Aorta (tissue), 5 donors: ENCODE results near the gene PMPCA. TPM values are rescaled to one million over a fixed set of nuclear protein-coding genes. Genes with fewer than 3 reads are reported as not detected.

Source experiments
- ATAC-seq: fragments of 200-7000 bp; cut with Tn5 transposase; one replicate; pipeline ENCODE4 v1.9.1; 2022; ENCODE audit warnings: moderate library complexity; ENCODE audit not compliant: low FRiP score
- DNase-seq, 2 donors: peaks; one replicate each; pipeline ENCODE4 v3.0.0-alpha.2; 2020
- H3K27ac ChIP-seq, 2 donors: one replicate each; pipeline ENCODE4 v1.5.1; 2013; ENCODE audit warnings: low read length in 2 of 2, mild to moderate bottlenecking in 2 of 2, moderate library complexity in 2 of 2, control low read depth in 1 of 2, inconsistent platforms in 1 of 2, low read depth in 1 of 2
- H3K27me3 ChIP-seq, 2 donors: one replicate each; pipeline ENCODE4 v1.6.1; 2013; ENCODE audit warnings: control low read depth in 1 of 2, low read length in 1 of 2, mild to moderate bottlenecking in 1 of 2, moderate library complexity in 1 of 2; ENCODE audit not compliant: insufficient read depth in 2 of 2, control insufficient read depth in 1 of 2
- H3K36me3 ChIP-seq, 2 donors: one replicate each; pipeline ENCODE4 v1.6.1; 2013; ENCODE audit warnings: control low read depth in 1 of 2, low read length in 1 of 2, mild to moderate bottlenecking in 1 of 2; ENCODE audit not compliant: insufficient read depth in 2 of 2, control insufficient read depth in 1 of 2
- H3K4me1 ChIP-seq, 2 donors: one replicate each; pipeline ENCODE4 v1.6.1; 2013; ENCODE audit warnings: low read length in 2 of 2, control low read depth in 1 of 2, mild to moderate bottlenecking in 1 of 2, moderate library complexity in 1 of 2; ENCODE audit not compliant: insufficient read depth in 2 of 2, control insufficient read depth in 1 of 2
- H3K4me3 ChIP-seq, 2 donors: one replicate each; pipeline ENCODE4 v1.5.1; 2013; ENCODE audit warnings: low read length in 2 of 2, control low read depth in 1 of 2, mild to moderate bottlenecking in 1 of 2
- H3K9me3 ChIP-seq: one replicate; pipeline ENCODE4 v1.6.1; 2013; ENCODE audit warnings: mild to moderate bottlenecking, low read length; ENCODE audit not compliant: control insufficient read depth
- WGBS, 2 donors: extraction: QIAGEN DNeasy Blood & Tissue Kit; methylation state at CpG; one replicate each; pipeline ENCODE4 v1.1.7; 2013; 5-methylcytosine and 5-hydroxymethylcytosine counted together
- intact Hi-C, 2 donors: fragments of 100-400 bp; cut with DNase I; formaldehyde crosslinking; loops; one replicate each; pipeline versions ENCODE4 v1.14.2 to v1.15.0; 2022
- polyA plus RNA-seq, 2 donors: library from polyadenylated mRNA; stranded (reverse); fragments of 200-250 nt; gene quantifications; one replicate each; pipeline ENCODE4 v1.2.3, GENCODE V29; 2013
- total RNA-seq, 2 donors: library from RNA; stranded (reverse); fragmentation: NEBNext Ultra II Directional; extraction: Animal tissue kit (Norgen Biotek cat#: 25700); gene quantifications; one replicate each; pipeline ENCODE4 v1.2.1, GENCODE V29; 2021
- donor health status: healthy with polysubstance abuse.
- donor health status: Bipolar disorder and iron deficiency.
- donor health status: DM: no; HTN: no; CAD: no.
- donor health status: DM: no; HTN: no; CAD: no.
- donor health status: DM: yes; HTN: yes; CAD: no.

PMPCA gene
- total and polyA plus RNA-seq, 4 donors, result 16.2 to 72.0 (median 35.0) TPM

DNA sequence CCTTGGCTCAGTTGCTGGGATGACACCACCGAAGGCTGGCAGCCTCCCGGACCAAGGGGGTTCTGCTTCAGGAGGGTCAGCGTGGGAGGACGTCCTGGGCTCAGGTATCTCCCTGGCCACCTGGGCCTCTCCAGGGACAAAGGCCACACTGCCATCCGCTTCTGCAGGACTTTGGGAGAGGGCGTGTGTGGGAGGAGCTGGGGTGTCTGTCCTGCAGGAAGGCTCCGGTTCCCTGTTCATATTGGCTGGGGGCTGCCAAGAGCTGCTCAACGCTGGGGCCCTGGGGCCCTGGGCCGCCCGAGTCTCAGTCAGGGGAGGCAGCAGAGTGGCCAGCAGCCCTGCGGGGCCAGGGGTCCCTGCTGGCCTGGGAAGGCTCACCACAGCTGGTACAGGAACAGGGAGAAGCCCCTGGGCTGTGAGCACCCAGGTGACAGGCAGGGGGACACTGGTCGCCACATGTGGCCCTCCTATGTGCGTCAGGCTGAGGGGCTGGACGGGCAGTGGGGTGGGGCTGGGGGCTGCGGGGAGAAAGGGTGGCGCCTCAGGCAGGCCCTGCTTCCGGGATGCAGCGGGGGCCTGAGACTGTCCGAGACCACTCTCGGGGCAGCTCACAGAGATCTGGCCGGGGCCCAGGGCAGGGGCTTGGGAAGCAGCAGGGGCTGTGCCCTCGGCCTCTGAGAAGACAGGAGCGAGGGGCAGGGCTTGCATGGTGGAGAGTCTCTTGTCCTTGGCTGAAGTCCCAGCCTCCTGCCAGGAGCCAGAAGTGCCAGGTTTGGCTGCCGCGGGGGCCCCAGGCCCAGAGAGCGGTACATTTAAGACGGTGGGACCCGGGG, 32.1 kb upstream of the PMPCA start:
- Histone ChIP-seq H3K9me3 (no peaks in the 10 kb centered on the region), H3K4me3 (no peak overlapping the region), H3K36me3 (peaks cover 0 to 4% of the 10 kb centered on the region in 2 donors), H3K27me3 (no peaks in the 10 kb centered on the region), H3K4me1 (no peaks in the 10 kb centered on the region), H3K27ac (no peak overlapping the region)
- intact Hi-C loops, result no loop called here
- no peak for DNase-seq
- 80 to 86% methylated on average over 25 to 28 of the region's 28 CpGs for WGBS, 2 donors
- no peak for ATAC-seq

DNA sequence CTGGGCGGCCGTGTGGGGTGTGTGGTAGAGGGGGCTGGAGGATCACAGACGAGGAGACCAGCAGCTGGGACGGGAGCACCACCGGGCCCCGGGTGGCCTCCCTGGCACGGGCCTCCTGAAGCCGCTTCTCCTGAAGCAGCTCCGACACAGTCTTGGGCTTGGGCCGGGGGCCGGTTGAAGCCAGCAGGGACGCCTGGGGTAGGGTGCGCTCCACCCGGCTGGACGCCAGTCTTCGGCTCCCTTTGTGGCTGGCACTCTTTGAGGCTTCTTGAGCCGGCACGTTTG, 31.5 kb upstream of the PMPCA start:
- no peaks in the 10 kb centered on the region for H3K4me1 ChIP-seq
- WGBS, 2 donors, result 84 to 87% methylated on average over 9 to 18 of the region's 18 CpGs
- H3K27ac ChIP-seq, result no peak overlapping the region
- no peaks in the 10 kb centered on the region for H3K9me3 ChIP-seq
- intact Hi-C loops, result no loop called here
- peaks cover 0 to 4% of the 10 kb centered on the region in 2 donors for H3K36me3 ChIP-seq
- DNase-seq (no peak), ATAC-seq (no peak)
- no peak overlapping the region for H3K4me3 ChIP-seq
- H3K27me3 ChIP-seq, result no peaks in the 10 kb centered on the region

DNA sequence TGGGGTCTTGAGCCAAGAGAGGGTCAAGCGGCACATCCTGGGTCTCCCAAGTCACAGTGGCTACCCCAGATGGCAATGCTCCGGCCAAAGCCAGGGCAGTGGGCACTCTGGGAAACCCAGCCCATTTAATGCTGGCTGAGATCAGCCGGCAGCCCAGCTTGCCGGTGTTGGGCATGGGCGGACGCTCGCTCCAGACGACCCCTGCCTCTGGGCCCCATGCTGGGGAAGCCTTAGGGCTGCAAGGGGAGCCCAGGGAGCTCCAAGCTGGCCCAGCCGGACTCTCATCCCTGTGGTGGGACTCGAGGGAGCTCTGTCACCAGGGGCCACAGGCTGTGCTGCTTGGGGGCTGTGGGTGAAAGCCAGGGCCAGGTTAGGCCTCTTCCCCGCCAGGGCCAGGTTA, 31.1 kb upstream of the PMPCA start:
- peaks cover 0 to 4% of the 10 kb centered on the region in 2 donors for H3K36me3 ChIP-seq
- H3K27ac ChIP-seq, result no peak overlapping the region
- DNase-seq (no peak), ATAC-seq (no peak)
- H3K4me1 ChIP-seq, result no peaks in the 10 kb centered on the region
- intact Hi-C loops, result no loop called here
- no peaks in the 10 kb centered on the region for H3K9me3 ChIP-seq
- no peak overlapping the region for H3K4me3 ChIP-seq
- no peaks in the 10 kb centered on the region for H3K27me3 ChIP-seq
- WGBS, 2 donors, result 91 to 92% methylated on average over 11 of the region's 11 CpGs

DNA sequence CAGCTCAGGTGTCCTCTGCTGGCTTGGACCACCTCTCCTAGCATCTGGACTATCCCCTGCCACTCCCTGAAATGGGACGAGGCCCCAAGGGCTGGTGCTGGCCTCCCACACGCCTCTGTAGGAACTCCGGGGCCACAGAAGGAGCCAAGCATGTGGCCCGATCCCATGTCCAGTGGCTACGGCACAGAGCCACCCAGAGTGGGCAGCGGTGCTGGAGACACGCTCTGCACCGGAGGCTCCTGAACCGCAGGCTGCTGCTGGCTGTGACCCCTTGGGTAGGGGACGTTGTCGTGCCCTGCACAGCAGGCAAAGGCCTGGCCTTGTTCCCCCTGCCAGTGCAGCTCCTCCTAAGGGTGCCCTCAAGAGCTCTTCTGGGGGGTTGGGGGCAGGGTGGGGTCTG, 30.6 kb upstream of the PMPCA start:
- H3K27ac ChIP-seq, result no peak overlapping the region
- no peak overlapping the region for H3K4me3 ChIP-seq
- H3K9me3 ChIP-seq, result no peaks in the 10 kb centered on the region
- no peaks in the 10 kb centered on the region for H3K4me1 ChIP-seq
- ATAC-seq (no peak), DNase-seq (no peak)
- no peaks in the 10 kb centered on the region for H3K27me3 ChIP-seq
- WGBS, 2 donors, result 91 to 97% methylated on average over 7 to 11 of the region's 11 CpGs
- intact Hi-C loops, result no loop called here
- peaks cover 0 to 4% of the 10 kb centered on the region in 2 donors for H3K36me3 ChIP-seq

DNA sequence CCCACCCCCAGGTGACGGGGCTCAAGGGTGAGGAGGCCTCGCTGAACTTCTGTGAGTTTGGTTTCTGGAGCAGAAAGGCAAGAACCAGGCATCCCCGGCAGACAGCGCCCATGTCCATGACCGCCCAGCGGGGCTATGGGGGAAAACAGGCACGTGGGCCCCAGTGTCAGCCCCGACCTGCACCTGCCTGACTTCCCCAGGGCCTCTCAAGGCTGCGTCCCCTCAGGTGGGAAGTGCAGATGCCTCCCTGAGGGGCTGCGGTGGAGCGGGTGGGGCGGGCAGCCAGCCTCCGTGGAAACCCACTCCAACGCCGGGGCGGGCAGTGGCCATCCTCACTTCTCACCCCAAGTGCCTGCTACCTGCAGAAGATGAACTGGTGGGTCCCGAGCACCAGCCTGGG, 30.1 kb upstream of the PMPCA start:
- H3K9me3 ChIP-seq, result no peaks in the 10 kb centered on the region
- H3K27me3 ChIP-seq, result no peaks in the 10 kb centered on the region
- no peak for ATAC-seq
- intact Hi-C loops, result no loop called here
- no peaks in the 10 kb centered on the region for H3K4me1 ChIP-seq
- H3K27ac ChIP-seq, result no peak overlapping the region
- WGBS, 2 donors, result 92 to 94% methylated on average over 17 of the region's 17 CpGs
- H3K36me3 ChIP-seq, result peaks cover 0 to 4% of the 10 kb centered on the region in 2 donors
- no peak for DNase-seq
- H3K4me3 ChIP-seq, result no peak overlapping the region

DNA sequence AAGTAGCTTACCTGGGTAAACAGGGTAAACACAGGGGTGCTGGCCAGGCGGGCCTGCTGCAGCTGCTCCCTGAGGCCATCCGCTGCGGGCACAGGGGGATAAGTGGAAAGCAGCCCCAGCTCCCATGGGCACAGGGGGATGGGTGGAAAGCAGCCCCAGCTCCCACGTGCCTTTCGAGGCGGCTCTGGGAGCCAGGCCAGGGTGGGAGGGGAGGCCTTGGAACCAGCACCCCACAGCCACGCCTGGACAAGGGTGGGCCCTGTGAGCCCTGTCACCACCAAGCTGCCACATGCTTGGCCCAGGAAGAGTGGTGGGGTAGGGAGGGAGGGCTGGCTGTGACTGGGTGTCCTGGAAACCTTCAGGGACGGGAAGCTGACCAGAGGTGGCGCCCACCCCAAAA, 29.1 kb upstream of the PMPCA start:
- intact Hi-C loops, result no loop called here
- 61 to 70% methylated on average over 9 of the region's 9 CpGs for WGBS, 2 donors
- DNase-seq, result no peak
- Histone ChIP-seq H3K9me3 (no peaks in the 10 kb centered on the region), H3K27ac (no peak overlapping the region), H3K4me3 (no peak overlapping the region), H3K36me3 (peaks cover 0 to 4% of the 10 kb centered on the region in 2 donors), H3K4me1 (no peaks in the 10 kb centered on the region), H3K27me3 (no peaks in the 10 kb centered on the region)
- no peak for ATAC-seq

DNA sequence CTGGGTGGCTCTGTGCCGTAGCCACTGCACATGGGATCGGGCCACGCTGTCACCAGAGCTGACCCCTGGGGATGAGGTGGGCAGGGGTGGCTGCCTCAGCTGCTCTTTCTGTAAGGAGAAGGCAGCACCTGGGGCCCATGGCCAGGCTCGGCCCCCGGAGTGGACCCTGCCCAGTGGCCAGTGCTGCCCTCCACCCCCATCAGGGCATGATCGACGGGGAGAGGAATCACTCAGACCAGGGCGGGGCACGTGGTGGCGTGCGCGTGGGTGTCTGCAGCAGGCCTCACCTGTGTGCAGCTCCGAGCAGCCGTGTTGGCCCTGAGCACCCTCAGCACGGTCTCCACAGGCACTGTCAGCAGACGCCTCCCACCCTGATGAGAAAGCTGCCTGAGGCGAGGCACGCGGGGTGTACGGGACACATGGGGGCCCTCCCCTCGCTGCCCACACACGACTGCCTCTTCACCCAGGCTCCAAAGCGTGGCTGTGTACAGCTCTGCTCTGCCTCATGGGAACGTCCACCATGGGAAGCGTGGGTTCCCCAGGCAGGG, 28.4 kb upstream of the PMPCA start:
- Histone ChIP-seq H3K9me3 (no peaks in the 10 kb centered on the region), H3K27ac (no peak overlapping the region), H3K27me3 (no peaks in the 10 kb centered on the region), H3K4me1 (no peaks in the 10 kb centered on the region), H3K4me3 (no peak overlapping the region), H3K36me3 (peaks cover 0 to 4% of the 10 kb centered on the region in 2 donors)
- DNase-seq, result no peak
- no peak for ATAC-seq
- intact Hi-C loops, result no loop called here
- WGBS, 2 donors, result 91 to 92% methylated on average over 23 to 25 of the region's 25 CpGs

DNA sequence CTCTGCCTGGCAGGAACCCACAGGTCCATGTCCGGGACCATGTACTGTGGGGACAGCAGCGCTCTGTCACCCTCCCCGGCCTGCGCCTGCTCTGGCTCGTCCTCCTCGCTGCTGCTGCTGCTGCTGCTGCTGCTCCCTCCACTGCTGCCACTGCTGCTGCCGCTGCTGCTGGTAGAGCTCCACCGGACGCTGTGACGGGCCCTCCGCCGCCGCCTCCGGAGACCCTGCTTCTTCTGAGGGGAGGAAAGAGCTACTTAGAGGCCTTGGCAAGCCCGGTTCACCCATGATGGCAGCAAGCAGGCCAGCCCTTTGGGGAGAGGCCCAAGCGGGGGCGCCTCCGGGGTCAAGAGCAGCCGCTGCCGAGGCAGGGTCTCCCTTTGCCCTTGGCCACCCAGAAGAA, 27.0 kb upstream of the PMPCA start:
- Histone ChIP-seq H3K36me3 (peaks cover 0 to 4% of the 10 kb centered on the region in 2 donors), H3K4me3 (no peak overlapping the region), H3K27ac (no peak overlapping the region), H3K9me3 (no peaks in the 10 kb centered on the region), H3K4me1 (no peaks in the 10 kb centered on the region), H3K27me3 (no peaks in the 10 kb centered on the region)
- 93 to 96% methylated on average over 18 to 20 of the region's 20 CpGs for WGBS, 2 donors
- ATAC-seq (no peak), DNase-seq (no peak)
- intact Hi-C loops, result no loop called here

DNA sequence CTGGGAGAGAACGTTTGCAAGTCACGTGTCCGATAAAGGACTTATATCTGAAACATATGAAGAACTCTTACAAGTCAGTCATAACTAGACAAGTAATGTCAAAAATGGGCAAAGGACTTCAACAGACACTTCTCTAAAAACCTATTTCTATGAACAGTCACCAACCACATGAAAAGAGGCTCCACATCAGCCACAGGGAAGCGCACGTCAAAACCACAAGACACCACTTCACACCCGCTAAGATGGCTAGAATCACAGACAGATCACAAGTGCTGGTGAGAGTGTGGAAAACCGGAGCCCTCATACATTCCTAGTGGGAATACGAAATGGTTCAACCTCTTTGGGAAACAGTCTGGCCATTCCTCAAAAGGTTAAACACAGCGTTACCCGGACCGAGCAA, 25.4 kb upstream of the PMPCA start:
- no peak overlapping the region for H3K27ac ChIP-seq
- WGBS, 2 donors, result 92 to 94% methylated on average over 11 of the region's 11 CpGs
- DNase-seq, result no peak
- no peaks in the 10 kb centered on the region for H3K4me1 ChIP-seq
- ATAC-seq, result no peak
- H3K9me3 ChIP-seq, result no peaks in the 10 kb centered on the region
- no peak overlapping the region for H3K4me3 ChIP-seq
- H3K27me3 ChIP-seq, result no peaks in the 10 kb centered on the region
- intact Hi-C loops, result no loop called here
- H3K36me3 ChIP-seq, result peaks cover 0 to 4% of the 10 kb centered on the region in 2 donors
